RWPE2 (cell line): ENCODE data around the gene MEF2A.
A peak's percentile ranks its signal among the peaks of the same experiment; 100 is the strongest.
"Not testable (repeated sequence)": the region's sequence is repeated elsewhere in the genome, so short reads cannot be mapped to it uniquely, and the experiment has no call there.

Experiments used
- ATAC-seq: fragments of 200-7000 bp; cut with Tn5 transposase; 3 replicates; pipeline ENCODE4 v1.9.1; 2021; ENCODE audit warnings: low read depth
- DNase-seq: peaks from one replicate; pipeline ENCODE4 v3.0.0-alpha.2; 2020; ENCODE audit warnings: low spot score
- H3K27ac ChIP-seq: fragments of 450-650 bp; 2 replicates; pipeline ENCODE4 v1.5.1; 2017; ENCODE audit warnings: mild to moderate bottlenecking; ENCODE audit not compliant: poor library complexity, severe bottlenecking
- H3K27me3 ChIP-seq: fragments of 250-450 bp; sonication (Bioruptor Pico); 2 replicates; pipeline ENCODE4 v1.5.1; 2021; ENCODE audit warnings: mild to moderate bottlenecking, moderate library complexity; ENCODE audit not compliant: insufficient read depth, poor library complexity, severe bottlenecking
- H3K36me3 ChIP-seq: fragments of 250-450 bp; sonication (Bioruptor Pico); 2 replicates; pipeline ENCODE4 v1.5.1; 2020; ENCODE audit warnings: low read depth, mild to moderate bottlenecking, moderate library complexity
- H3K4me1 ChIP-seq: fragments of 250-450 bp; sonication (Bioruptor Pico); 2 replicates; pipeline ENCODE4 v1.5.1; 2021; ENCODE audit warnings: mild to moderate bottlenecking, moderate library complexity; ENCODE audit not compliant: insufficient read depth, poor library complexity, severe bottlenecking
- H3K4me3 ChIP-seq: fragments of 250-450 bp; sonication (Bioruptor Pico); 2 replicates; pipeline ENCODE4 v1.5.1; 2021; ENCODE audit warnings: mild to moderate bottlenecking, moderate library complexity; ENCODE audit not compliant: severe bottlenecking
- H3K9me3 ChIP-seq: fragments of 250-450 bp; sonication (Bioruptor Pico); 2 replicates; pipeline ENCODE4 v1.5.1; 2021; ENCODE audit warnings: mild to moderate bottlenecking, moderate library complexity; ENCODE audit not compliant: severe bottlenecking
- TF ChIP-seq, protein P1 (sequence below): fragments of 450-650 bp; IDR thresholded peaks from one replicate; pipeline ENCODE4 v1.5.1; 2017; ENCODE audit warnings: mild to moderate bottlenecking, moderate library complexity; ENCODE audit not compliant: poor library complexity, severe bottlenecking

The MEF2A gene

DNA sequence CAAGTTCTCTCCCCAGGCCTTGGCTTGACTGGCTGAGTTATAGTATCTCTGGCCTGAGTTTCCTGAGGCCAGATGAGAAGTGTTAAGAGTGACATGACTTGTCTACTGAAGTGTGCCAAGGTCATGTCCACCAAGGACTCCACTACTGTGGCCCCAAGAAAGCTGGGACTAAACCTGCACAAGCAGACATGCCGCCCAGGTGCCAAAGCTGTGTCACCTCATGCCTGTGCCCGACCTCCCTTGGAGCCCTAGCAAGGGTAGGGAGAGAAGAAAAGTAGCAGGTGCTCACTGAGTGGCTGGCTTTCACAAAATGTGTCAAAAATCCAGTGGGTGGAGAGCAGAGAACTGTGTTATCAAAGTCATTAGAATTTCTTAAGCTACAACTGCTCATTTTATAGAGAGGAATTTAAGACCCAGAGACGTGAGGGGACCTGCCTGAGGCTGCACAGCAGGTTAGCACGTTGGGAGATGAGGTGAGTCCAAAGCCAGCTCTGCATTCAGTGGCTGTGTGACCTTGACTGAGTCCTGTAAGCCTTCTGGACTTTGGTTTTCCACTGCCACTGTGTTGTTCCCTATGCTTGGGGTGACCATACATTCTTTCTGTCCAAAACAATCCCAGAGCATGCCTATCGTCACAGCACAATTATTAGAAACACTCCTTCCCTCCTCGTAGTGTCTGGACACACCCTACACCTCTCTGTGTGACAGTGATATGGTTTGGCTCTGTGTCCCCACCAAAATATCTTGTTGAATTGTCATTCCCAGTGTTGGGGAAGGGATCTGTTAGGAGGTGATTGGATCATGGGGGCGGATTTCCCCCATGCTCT is 172.4 kb downstream of the MEF2A start:
- H3K4me3 ChIP-seq = no peak overlapping the region
- no peak for ATAC-seq
- no peak for DNase-seq
- no peak overlapping the region for H3K27ac ChIP-seq
- H3K36me3 ChIP-seq = no peaks in the 10 kb centered on the region
- no peaks in the 10 kb centered on the region for H3K9me3 ChIP-seq
- no peaks in the 10 kb centered on the region for H3K4me1 ChIP-seq
- TF ChIP-seq, protein P1, sequence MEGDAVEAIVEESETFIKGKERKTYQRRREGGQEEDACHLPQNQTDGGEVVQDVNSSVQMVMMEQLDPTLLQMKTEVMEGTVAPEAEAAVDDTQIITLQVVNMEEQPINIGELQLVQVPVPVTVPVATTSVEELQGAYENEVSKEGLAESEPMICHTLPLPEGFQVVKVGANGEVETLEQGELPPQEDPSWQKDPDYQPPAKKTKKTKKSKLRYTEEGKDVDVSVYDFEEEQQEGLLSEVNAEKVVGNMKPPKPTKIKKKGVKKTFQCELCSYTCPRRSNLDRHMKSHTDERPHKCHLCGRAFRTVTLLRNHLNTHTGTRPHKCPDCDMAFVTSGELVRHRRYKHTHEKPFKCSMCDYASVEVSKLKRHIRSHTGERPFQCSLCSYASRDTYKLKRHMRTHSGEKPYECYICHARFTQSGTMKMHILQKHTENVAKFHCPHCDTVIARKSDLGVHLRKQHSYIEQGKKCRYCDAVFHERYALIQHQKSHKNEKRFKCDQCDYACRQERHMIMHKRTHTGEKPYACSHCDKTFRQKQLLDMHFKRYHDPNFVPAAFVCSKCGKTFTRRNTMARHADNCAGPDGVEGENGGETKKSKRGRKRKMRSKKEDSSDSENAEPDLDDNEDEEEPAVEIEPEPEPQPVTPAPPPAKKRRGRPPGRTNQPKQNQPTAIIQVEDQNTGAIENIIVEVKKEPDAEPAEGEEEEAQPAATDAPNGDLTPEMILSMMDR = no peak
- no peaks in the 10 kb centered on the region for H3K27me3 ChIP-seq

DNA sequence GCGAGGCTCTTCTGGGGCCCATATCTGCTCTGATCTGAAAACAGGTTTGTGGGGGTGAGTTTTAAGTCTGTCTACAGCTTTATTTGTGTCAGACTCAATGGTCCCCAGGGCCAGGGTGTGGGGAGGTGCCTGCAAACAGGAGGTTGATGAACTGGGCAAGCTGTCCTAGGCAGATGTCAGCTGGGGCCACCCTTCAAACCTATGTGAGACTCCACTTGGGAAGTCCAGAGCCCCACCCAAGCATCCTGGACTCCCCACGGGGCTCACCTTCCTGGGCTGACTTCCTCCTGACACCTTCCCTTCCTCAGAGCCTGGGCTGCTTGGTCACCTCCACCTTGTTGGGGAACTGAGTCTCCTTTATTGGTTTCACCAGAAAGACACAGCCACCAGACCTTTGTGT is 176.1 kb downstream of the MEF2A start:
- Histone ChIP-seq H3K4me1 (no peaks in the 10 kb centered on the region), H3K4me3 (no peak overlapping the region), H3K27ac (no peak overlapping the region), H3K27me3 (no peaks in the 10 kb centered on the region), H3K36me3 (no peaks in the 10 kb centered on the region), H3K9me3 (no peaks in the 10 kb centered on the region)
- TF ChIP-seq, protein P1 = no peak
- ATAC-seq (no peak), DNase-seq (no peak)

DNA sequence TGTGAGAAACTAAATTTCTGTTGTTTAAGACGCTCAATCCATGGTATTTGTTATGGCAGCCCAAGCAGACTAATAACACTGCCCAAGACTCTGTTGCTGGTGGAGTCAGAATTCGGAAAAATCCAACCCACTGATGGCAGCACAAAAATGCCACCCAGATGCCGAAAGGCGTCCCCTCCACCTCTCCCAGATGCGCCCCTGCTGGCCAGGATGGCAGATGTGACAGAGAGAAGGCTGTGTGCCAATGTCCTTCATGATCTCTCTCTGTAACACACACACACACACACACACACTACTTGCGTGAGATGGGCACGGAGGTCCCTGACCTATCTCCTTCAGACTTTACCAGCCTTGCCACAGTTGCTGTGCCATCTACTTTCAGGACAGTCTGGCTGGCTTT is 178.4 kb downstream of the MEF2A start:
- no peak overlapping the region for H3K4me3 ChIP-seq
- no peaks in the 10 kb centered on the region for H3K9me3 ChIP-seq
- no peak for DNase-seq
- no peak overlapping the region for H3K27ac ChIP-seq
- H3K36me3 ChIP-seq = no peaks in the 10 kb centered on the region
- TF ChIP-seq, protein P1 = no peak
- H3K27me3 ChIP-seq = no peaks in the 10 kb centered on the region
- no peak for ATAC-seq
- H3K4me1 ChIP-seq = no peaks in the 10 kb centered on the region

DNA sequence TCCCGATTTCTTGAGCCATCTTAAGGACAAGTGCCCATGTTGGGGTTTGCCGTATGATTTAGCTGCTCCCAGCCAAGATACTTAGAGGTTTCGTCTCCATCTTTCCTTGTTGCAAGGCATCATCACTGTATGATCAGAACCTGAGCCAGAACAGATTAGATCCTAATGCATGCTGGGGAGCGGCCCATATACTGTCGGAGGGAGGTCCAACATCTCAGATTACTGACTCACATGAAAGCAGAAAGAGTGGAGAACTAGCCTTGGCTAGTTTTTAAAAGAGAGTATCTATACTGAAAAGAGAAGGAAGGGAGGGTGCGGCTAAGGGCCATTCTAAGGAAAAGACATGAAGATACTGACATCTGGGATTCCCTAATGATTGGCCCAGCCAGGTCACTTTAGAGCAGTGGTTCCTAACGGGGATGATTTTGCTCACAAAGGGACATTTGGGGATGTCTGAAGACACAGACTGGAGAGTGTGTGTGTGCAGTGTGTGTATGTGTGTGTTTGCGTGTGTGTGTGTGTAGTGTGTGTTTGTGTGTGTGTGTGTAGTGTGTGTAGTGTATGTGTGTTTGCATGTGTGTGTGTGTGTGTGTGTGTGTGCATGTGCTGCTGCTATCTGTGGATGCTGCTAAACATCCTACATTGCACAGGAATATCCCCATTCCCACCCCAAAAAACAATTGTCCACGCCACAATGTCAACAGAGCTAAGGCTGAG is 179.7 kb downstream of the MEF2A start:
- no peak for ATAC-seq
- no peak for DNase-seq
- no peaks in the 10 kb centered on the region for H3K36me3 ChIP-seq
- no peaks in the 10 kb centered on the region for H3K9me3 ChIP-seq
- H3K4me1 ChIP-seq = no peaks in the 10 kb centered on the region
- no peak overlapping the region for H3K4me3 ChIP-seq
- H3K27ac ChIP-seq = no peak overlapping the region
- TF ChIP-seq, protein P1 = no peak
- no peaks in the 10 kb centered on the region for H3K27me3 ChIP-seq

DNA sequence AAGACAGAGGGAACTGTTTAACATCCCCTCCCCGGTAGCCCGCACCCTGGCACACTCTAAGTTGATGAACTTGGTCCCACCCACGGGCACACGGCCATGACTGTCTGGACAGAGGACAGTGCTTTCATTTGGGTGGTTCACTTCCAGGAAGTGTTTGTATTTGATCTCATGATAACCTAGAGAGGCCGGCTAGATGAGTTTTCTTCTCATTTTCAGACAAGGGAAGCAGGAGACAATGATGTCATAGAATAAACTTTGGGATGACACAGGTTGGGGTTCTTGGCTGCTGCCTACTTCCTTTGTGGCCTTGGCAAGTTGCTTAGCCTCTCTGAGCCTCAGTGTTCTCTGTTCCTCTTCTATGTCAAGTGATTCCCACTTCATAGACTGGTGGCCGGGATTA is 183.6 kb downstream of the MEF2A start:
- H3K4me1 ChIP-seq = no peaks in the 10 kb centered on the region
- TF ChIP-seq, protein P1 = no peak
- no peak overlapping the region for H3K4me3 ChIP-seq
- no peaks in the 10 kb centered on the region for H3K36me3 ChIP-seq
- ATAC-seq (peak; percentile 20; the same call in 1 of the 3 replicates), DNase-seq (no peak)
- no peaks in the 10 kb centered on the region for H3K9me3 ChIP-seq
- H3K27ac ChIP-seq = no peak overlapping the region
- no peaks in the 10 kb centered on the region for H3K27me3 ChIP-seq

DNA sequence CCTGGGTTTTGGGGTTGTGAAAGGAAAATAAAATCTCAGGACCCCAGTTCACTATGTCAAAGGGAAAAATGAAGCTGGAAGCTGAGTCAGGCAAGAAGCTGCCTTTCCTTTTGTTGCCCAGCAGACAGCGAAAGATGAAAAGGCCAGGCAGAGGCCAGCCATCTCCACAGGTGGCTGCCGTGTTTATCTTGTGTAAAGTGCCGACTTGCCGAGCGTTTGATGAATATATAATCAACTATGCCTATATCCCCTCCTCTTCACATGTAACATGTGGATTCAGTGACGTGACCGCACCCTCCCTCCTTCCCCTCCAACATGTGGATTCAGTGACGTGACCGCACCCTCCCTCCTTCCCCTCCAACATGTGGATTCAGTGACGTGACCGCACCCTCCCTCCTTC is 184.5 kb downstream of the MEF2A start:
- H3K4me3 ChIP-seq, H3K9me3 ChIP-seq, H3K36me3 ChIP-seq, ATAC-seq, DNase-seq, H3K4me1 ChIP-seq, H3K27me3 ChIP-seq, H3K27ac ChIP-seq: not testable (repeated sequence)
